A673 (cell line): ENCODE data around the gene PLA2G15. TPM values are rescaled to one million over a fixed set of nuclear protein-coding genes. Genes with fewer than 3 reads are reported as not detected.

Experiments
- BruUV-seq: library from RNA; stranded (reverse); fragments of 400-500 nt; replicated peaks from 2 replicates; lab custom pipeline; 2021; lab: Mats Ljungman, UMichigan
- CTCF ChIA-PET: fragments of 300-600 bp; sonication (Branson Sonifier 250); formaldehyde crosslinking; loops from one replicate; lab custom pipeline; 2022; ENCODE audit warnings: antibody characterized with exemption; lab: Charles Lee
- POLR2A ChIA-PET: fragments of 300-600 bp; sonication (Branson Sonifier 250); formaldehyde crosslinking; loops from one replicate; lab custom pipeline; 2022; ENCODE audit warnings: antibody characterized with exemption; ENCODE audit not compliant: low non-redundant PET; lab: Charles Lee
- DNase-seq: peaks from one replicate; pipeline ENCODE4 v3.0.0-alpha.2; 2015; ENCODE audit warnings: low spot score
- H3K27ac ChIP-seq: fragments of 200-600 bp; sonication (generic); 2 replicates; pipeline ENCODE4 v1.5.1; 2016; ENCODE audit warnings: mixed run types, low read depth, mild to moderate bottlenecking, mixed read lengths, antibody characterized with exemption, low read length; ENCODE audit not compliant: poor library complexity, severe bottlenecking
- H3K27me3 ChIP-seq: fragments of 200-600 bp; sonication (generic); replicated peaks from 2 replicates; pipeline ENCODE4 v1.6.1; 2017; ENCODE audit warnings: mixed run types, low read depth, mild to moderate bottlenecking, mixed read lengths, antibody characterized with exemption, low read length; ENCODE audit not compliant: insufficient read depth, poor library complexity
- H3K36me3 ChIP-seq: fragments of 200-600 bp; sonication (generic); 2 replicates; pipeline ENCODE4 v1.6.1; 2016; ENCODE audit warnings: mixed run types, mild to moderate bottlenecking, mixed read lengths, antibody characterized with exemption, low read length; ENCODE audit not compliant: insufficient read depth, poor library complexity, severe bottlenecking
- H3K4me1 ChIP-seq: fragments of 200-600 bp; sonication (generic); 2 replicates; pipeline ENCODE4 v1.6.1; 2017; ENCODE audit warnings: mixed run types, mild to moderate bottlenecking, mixed read lengths, antibody characterized with exemption, low read length; ENCODE audit not compliant: insufficient read depth, poor library complexity, severe bottlenecking
- H3K4me3 ChIP-seq: fragments of 200-600 bp; sonication (generic); 2 replicates; pipeline ENCODE4 v1.5.1; 2016; ENCODE audit warnings: low read depth, mixed run types, mild to moderate bottlenecking, mixed read lengths, low read length; ENCODE audit not compliant: poor library complexity, severe bottlenecking
- H3K9me3 ChIP-seq: fragments of 200-600 bp; sonication (generic); 2 replicates; pipeline ENCODE4 v1.6.1; 2016; ENCODE audit warnings: mixed run types, low read depth, mild to moderate bottlenecking, mixed read lengths, antibody characterized with exemption, low read length; ENCODE audit not compliant: poor library complexity, severe bottlenecking
- CTCF ChIP-seq: fragments of 300-800, 200-600 bp; sonication (generic); conservative IDR thresholded peaks from 2 replicates; pipeline ENCODE4 v1.5.1; 2017; ENCODE audit warnings: low read depth, mild to moderate bottlenecking, antibody characterized with exemption, low read length, moderate library complexity, mixed read lengths
- EZH2 ChIP-seq: fragments of 200-600 bp; sonication (generic); IDR thresholded peaks from 2 replicates; pipeline ENCODE4 v1.6.1; 2017; ENCODE audit warnings: borderline replicate concordance, low read depth, mild to moderate bottlenecking, mixed read lengths, antibody characterized with exemption, low read length; ENCODE audit not compliant: poor library complexity, severe bottlenecking
- intact Hi-C: fragments of 100-400 bp; cut with micrococcal nuclease; formaldehyde crosslinking; loops from one replicate; pipeline ENCODE4 v1.10.0; 2022; ENCODE audit not compliant: unreplicated experiment
- total RNA-seq: library from RNA; stranded (reverse); gene quantifications from 2 replicates; pipeline ENCODE4 v1.2.3, GENCODE V29; 2021

The PLA2G15 gene
- total RNA-seq, 1 experiment from 2014 or later = 8.1 TPM

GRCh38 chr16:68214726-68215125 is 30.4 kb upstream of the PLA2G15 start:
- ChIA-PET POLR2A (no interaction called here), CTCF (no interaction called here)

GRCh38 chr16:68215302-68215701 is 29.9 kb upstream of the PLA2G15 start:
- BruUV-seq = no TSS peak
- no peak for TF ChIP-seq CTCF
- no peak for TF ChIP-seq EZH2
- Histone ChIP-seq H3K9me3 (no peaks in the 10 kb centered on the region), H3K36me3 (no peaks in the 10 kb centered on the region), H3K27ac (no peak overlapping the region), H3K27me3 (no peaks in the 10 kb centered on the region), H3K4me1 (no peaks in the 10 kb centered on the region), H3K4me3 (no peak overlapping the region)
- POLR2A ChIA-PET = no interaction called here
- CTCF ChIA-PET = no interaction called here
- intact Hi-C loops = no loop called here
- DNase-seq = no peak

More at GRCh38 chr16:68214726-68215125, 30.4 kb upstream of the PLA2G15 start:
- H3K4me1 ChIP-seq = no peaks in the 10 kb centered on the region
- DNase-seq = no peak
- H3K4me3 ChIP-seq = no peak overlapping the region
- intact Hi-C loops = no loop called here
- no peak overlapping the region for H3K27ac ChIP-seq
- H3K27me3 ChIP-seq = no peaks in the 10 kb centered on the region
- H3K9me3 ChIP-seq = no peaks in the 10 kb centered on the region
- no TSS peak for BruUV-seq
- H3K36me3 ChIP-seq = no peaks in the 10 kb centered on the region
- no peak for TF ChIP-seq EZH2
- TF ChIP-seq CTCF = no peak

GRCh38 chr16:68216240-68216639 is 28.9 kb upstream of the PLA2G15 start:
- no peaks in the 10 kb centered on the region for H3K9me3 ChIP-seq
- no peak overlapping the region for H3K27ac ChIP-seq
- DNase-seq = no peak
- TF ChIP-seq EZH2 (no peak), CTCF (no peak)
- no peak overlapping the region for H3K4me3 ChIP-seq
- ChIA-PET CTCF (no interaction called here), POLR2A (no interaction called here)
- no peaks in the 10 kb centered on the region for H3K4me1 ChIP-seq
- intact Hi-C loops = no loop called here
- H3K27me3 ChIP-seq = no peaks in the 10 kb centered on the region
- BruUV-seq = no TSS peak
- no peaks in the 10 kb centered on the region for H3K36me3 ChIP-seq
